Measurements from ENCODE around the gene ASCC1. TPM values are rescaled to one million over a fixed set of nuclear protein-coding genes. Genes with fewer than 3 reads are reported as not detected.
A peak's percentile ranks its signal among the peaks of the same experiment; 100 is the strongest.

ASCC1 gene
- total RNA-seq, 6 experiments from 2014 or later: 21.0 to 29.6 (median 25.3) TPM

DNA sequence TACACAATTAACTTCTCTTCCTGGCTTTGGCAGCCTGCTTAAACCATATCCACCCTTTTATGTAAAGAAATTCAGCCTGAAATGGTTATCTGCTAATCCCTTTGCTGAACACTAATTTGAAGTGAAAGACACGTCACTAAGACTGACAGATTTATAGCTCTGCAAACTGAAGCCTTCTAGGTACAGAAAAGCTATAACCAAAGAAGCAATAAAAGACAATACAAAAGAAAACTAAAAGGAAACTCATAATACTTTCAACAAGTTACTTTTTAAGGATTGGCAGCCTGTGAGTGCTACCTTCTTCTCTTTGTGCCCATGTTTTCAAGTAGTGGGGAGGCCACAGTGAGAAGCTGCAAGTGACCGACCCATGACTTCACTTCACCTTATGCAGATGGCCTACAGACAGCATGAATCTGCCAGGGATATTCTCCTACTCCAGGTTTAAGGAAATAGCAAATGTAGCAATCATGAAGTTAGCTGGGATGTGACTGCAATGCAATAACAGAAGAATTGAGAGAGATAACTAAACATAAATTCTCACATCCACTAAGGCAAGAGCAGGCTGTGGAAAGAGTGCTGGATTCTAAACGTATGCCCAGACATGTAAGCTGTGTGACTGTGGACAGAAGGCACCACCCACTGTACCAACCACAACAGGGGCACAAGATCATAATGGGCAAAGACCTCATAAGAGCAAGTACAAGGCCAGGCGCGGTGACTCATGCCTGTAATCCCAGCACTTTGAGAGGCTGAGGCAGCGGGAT, 117.1 kb downstream of the ASCC1 start:
- Mint-ChIP-seq H3K27me3 (ENCODE audit: insufficient read depth) (peaks cover 1% of the 10 kb centered on the region), H3K9me3 (no peaks in the 10 kb centered on the region), H3K27ac (no peak overlapping the region), H3K36me3 (ENCODE audit: low read depth) (peaks cover 41% of the 10 kb centered on the region), H3K4me3 (no peak overlapping the region), H3K4me1 (ENCODE audit: low read depth) (peaks cover 37% of the 10 kb centered on the region)
- DNase-seq: no peak
- TF ChIP-seq, protein P1, sequence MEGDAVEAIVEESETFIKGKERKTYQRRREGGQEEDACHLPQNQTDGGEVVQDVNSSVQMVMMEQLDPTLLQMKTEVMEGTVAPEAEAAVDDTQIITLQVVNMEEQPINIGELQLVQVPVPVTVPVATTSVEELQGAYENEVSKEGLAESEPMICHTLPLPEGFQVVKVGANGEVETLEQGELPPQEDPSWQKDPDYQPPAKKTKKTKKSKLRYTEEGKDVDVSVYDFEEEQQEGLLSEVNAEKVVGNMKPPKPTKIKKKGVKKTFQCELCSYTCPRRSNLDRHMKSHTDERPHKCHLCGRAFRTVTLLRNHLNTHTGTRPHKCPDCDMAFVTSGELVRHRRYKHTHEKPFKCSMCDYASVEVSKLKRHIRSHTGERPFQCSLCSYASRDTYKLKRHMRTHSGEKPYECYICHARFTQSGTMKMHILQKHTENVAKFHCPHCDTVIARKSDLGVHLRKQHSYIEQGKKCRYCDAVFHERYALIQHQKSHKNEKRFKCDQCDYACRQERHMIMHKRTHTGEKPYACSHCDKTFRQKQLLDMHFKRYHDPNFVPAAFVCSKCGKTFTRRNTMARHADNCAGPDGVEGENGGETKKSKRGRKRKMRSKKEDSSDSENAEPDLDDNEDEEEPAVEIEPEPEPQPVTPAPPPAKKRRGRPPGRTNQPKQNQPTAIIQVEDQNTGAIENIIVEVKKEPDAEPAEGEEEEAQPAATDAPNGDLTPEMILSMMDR (IDR thresholded peaks at IDR 0.05): no peak

DNA sequence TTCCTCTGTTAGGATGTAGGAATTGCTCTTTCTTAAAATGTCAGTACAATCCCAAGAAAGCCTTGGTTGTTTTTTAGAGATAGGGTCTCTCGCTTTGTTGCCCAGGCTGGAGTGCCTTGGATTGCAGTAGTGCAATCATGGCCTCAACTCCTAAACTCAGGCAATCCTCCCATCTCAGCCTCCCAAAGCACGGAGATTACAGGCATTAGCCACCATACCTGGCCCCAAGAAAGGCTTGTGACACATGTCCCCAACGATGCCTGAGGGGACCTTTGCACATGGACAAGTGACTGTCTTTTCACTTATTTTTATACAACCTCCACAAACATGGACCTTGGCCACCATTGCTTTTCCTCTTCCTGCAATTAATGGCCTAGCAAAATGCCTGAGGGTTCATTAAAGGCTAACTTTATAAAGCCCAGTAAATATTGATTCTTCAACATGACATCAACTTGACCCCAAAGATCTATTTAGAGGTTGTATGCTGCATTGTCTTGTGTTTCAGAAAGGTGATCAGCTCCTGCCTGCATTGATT, 117.7 kb downstream of the ASCC1 start:
- H3K27ac Mint-ChIP-seq: no peak overlapping the region
- no peaks in the 10 kb centered on the region for H3K9me3 Mint-ChIP-seq
- H3K27me3 Mint-ChIP-seq (ENCODE audit: insufficient read depth): peaks cover 1% of the 10 kb centered on the region; the same call in 1 of the 2 replicates
- peaks cover 37% of the 10 kb centered on the region for H3K4me1 Mint-ChIP-seq (ENCODE audit: low read depth)
- H3K4me3 Mint-ChIP-seq: no peak overlapping the region
- TF ChIP-seq, protein P1 (IDR thresholded peaks at IDR 0.05): no peak
- peaks cover 37% of the 10 kb centered on the region for H3K36me3 Mint-ChIP-seq (ENCODE audit: low read depth)
- DNase-seq: no peak

DNA sequence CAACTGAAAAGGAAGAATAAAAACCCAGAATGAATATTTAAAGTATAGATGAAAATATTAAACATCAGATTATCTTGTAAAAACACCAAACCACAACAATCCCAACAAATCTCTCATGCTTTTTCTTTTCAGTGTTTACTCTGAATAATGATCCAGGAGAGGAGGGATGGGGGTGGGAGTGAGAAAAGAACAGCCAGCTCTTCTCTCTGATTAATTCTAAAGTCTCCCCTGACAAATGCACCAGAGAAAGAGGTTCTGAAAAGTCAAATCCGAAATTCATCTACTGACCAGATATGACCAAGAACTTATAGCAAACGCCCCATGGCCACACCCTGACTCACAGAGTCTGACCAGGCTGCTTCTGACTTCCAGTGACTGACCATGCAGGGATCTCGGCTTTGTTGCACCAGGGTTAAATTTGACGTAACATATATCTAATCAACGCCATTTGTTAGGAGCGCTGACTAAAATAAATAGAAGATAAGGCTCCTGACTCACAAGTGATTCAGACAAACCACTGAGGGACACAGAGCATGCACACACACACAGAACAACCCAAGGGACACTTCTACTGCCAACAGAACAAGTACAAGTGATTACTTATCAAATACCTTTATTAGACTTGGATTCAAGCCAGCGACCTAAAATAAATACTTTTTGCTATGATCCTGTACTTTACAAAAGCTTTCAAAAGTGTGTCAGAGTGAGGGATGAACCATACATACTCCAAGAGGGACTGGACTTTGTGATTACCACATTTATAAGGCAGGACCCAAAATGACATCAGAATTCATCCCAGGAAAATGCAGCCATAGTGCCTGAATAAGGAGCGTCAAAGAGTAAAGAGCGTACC, 118.4 kb downstream of the ASCC1 start:
- peak overlapping the region; percentile 70 for H3K27ac Mint-ChIP-seq
- peak; percentile 95 for DNase-seq
- peaks cover 1% of the 10 kb centered on the region; the same call in 1 of the 2 replicates for H3K27me3 Mint-ChIP-seq (ENCODE audit: insufficient read depth)
- no peaks in the 10 kb centered on the region for H3K9me3 Mint-ChIP-seq
- H3K4me3 Mint-ChIP-seq: peak overlapping the region; percentile 59
- H3K4me1 Mint-ChIP-seq (ENCODE audit: low read depth): peaks cover 37% of the 10 kb centered on the region
- H3K36me3 Mint-ChIP-seq (ENCODE audit: low read depth): peaks cover 36% of the 10 kb centered on the region
- TF ChIP-seq, protein P1 (IDR thresholded peaks at IDR 0.05): no peak

DNA sequence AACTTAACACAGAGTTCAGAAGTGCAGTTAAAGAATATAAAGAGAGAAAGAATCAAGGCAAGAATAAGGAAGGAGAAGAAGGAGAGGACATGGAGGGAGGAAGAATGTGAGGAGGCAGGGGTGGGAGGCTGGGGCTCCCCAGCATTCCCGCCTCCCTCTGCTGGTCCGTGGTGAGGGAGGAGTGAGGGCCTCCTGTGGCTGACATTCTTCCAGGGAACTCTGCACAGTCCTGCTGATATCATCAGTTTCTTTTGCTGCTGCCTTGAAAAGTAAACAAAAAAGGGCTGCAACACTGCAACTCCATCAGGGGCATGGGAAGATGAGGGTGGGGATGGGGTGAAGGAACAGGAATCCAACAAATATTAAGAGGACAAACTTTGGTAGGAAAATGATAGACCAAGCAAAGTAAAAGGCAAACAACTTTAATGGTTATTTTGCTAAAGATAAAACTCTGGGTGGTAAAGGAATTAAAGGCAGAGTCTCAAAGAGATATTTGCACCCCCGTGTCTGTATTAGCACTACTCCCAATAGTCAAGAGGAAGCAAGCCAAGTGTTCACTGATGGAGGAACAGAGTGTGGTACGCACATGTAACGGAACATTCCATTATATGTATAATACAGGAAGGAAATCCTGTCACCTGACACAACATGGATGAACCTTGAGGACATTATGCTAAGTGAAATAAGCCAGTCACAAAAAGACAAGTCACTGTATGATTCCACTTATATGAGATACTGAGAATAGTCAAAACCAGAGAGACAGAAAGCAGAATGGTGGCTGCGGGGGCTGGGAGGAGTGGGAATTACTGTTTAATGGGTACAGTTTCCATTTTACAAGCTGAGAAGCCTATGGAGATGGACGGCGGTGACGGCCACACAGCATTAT, 119.7 kb downstream of the ASCC1 start:
- Mint-ChIP-seq H3K36me3 (ENCODE audit: low read depth) (peaks cover 23% of the 10 kb centered on the region), H3K4me1 (ENCODE audit: low read depth) (peaks cover 37% of the 10 kb centered on the region), H3K9me3 (no peaks in the 10 kb centered on the region), H3K27ac (peak overlapping the region; percentile 19; the same call in 1 of the 2 replicates), H3K27me3 (ENCODE audit: insufficient read depth) (no peaks in the 10 kb centered on the region; the same call in 1 of the 2 replicates), H3K4me3 (no peak overlapping the region; the same call in 1 of the 2 replicates)
- TF ChIP-seq, protein P1 (IDR thresholded peaks at IDR 0.05): no peak
- DNase-seq: no peak

DNA sequence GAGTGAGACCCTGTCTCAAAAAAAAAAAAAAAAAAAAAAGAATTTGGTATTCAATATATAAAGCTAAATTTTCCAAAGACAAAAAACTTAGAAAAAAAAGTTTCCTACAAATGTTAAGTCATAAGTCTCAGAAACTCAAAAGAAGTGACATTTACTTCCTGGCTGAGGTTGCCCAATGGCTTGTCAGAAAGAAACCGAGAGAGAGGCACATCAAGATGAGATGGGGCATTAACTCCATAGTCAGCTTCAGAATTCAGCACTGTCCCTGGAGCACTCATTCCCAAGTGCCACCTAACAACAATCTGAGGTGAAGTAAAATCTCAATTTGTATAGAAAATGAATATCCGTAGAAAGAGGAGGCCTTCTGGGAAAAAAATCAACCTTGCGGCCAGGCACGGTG, 120.9 kb downstream of the ASCC1 start:
- DNase-seq: no peak
- peaks cover 14% of the 10 kb centered on the region; the same call in 1 of the 2 replicates for H3K36me3 Mint-ChIP-seq (ENCODE audit: low read depth)
- peaks cover 37% of the 10 kb centered on the region for H3K4me1 Mint-ChIP-seq (ENCODE audit: low read depth)
- H3K9me3 Mint-ChIP-seq: no peaks in the 10 kb centered on the region
- H3K27me3 Mint-ChIP-seq (ENCODE audit: insufficient read depth): peaks cover 1% of the 10 kb centered on the region
- no peak overlapping the region for H3K27ac Mint-ChIP-seq
- no peak overlapping the region for H3K4me3 Mint-ChIP-seq
- TF ChIP-seq, protein P1 (IDR thresholded peaks at IDR 0.05): no peak
